NT2/D1 (cell line): ENCODE data around the gene CLDN5.
"Not testable (repeated sequence)": the region's sequence is repeated elsewhere in the genome, so short reads cannot be mapped to it uniquely, and the experiment has no call there.

Experiments used
- DNase-seq: peaks from one replicate; pipeline ENCODE4 v3.0.0-alpha.2; 2011; ENCODE audit warnings: low read depth, low spot score
- H3K27me3 ChIP-seq: 2 replicates; pipeline ENCODE4 v1.6.0; 2011; ENCODE audit warnings: mild to moderate bottlenecking; ENCODE audit not compliant: insufficient read length, insufficient read depth
- H3K36me3 ChIP-seq: 2 replicates; pipeline ENCODE4 v1.6.1; 2011; ENCODE audit warnings: mild to moderate bottlenecking, low read length, mixed read lengths; ENCODE audit not compliant: insufficient read depth, insufficient read length
- H3K4me1 ChIP-seq: 2 replicates; pipeline ENCODE4 v1.5.1; 2011; ENCODE audit not compliant: insufficient read depth, insufficient read length
- H3K4me3 ChIP-seq: 2 replicates; pipeline ENCODE4 v1.5.1; 2011; ENCODE audit warnings: low read depth; ENCODE audit not compliant: insufficient read length
- H3K9ac ChIP-seq: 2 replicates; pipeline ENCODE4 v1.6.0; 2011; ENCODE audit warnings: low read depth; ENCODE audit not compliant: insufficient read length
- H3K9me3 ChIP-seq: 2 replicates; pipeline ENCODE4 v1.5.1; 2011; ENCODE audit warnings: mild to moderate bottlenecking, low read length; ENCODE audit not compliant: insufficient read depth
- SUZ12 ChIP-seq: IDR thresholded peaks from 2 replicates; pipeline ENCODE4 v1.6.1; 2011; ENCODE audit not compliant: insufficient read length, insufficient read depth; ENCODE audit errors: extremely low read depth
- YY1 ChIP-seq: IDR thresholded peaks from 2 replicates; pipeline ENCODE4 v1.6.1; 2011; ENCODE audit not compliant: insufficient read length, insufficient read depth
- ZNF274 ChIP-seq: IDR thresholded peaks from 2 replicates; pipeline ENCODE4 v1.6.1; 2011; ENCODE audit warnings: mild to moderate bottlenecking, low read depth, low read length

The CLDN5 gene

DNA sequence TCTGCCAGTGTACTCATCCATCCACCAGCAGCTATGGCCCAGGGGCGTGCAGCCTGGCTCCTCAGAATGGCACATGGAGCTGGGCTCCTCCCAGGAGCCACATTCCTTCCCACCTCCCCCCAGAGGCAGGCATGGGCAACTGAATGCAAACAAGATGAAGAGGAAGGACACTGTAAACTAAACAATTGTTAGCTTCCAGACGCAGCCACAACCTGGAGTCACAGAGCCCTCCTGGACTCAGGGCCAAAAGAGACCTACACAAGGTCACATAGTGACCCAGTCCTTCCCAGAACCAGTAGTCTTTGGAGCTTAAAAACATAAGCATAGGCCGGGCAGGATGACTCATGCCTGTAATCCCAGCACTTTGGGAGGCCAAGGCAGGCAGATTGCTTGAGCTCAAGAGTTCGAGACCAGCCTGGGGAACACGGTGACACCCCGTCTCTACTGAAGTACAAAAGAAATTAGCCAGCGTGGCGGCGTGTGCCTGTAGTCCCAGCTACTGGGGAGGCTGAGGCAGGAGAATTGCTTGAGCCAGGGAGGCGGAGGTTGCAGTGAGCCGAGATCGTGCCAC is 30.7 kb upstream of the CLDN5 start:
- TF ChIP-seq YY1 (no peak), SUZ12 (no peak), ZNF274 (no peak)
- peak; percentile 54 for DNase-seq
- H3K27me3 ChIP-seq, result no peaks in the 10 kb centered on the region
- no peaks in the 10 kb centered on the region for H3K4me1 ChIP-seq
- H3K9ac ChIP-seq, result no peak overlapping the region
- no peak overlapping the region for H3K4me3 ChIP-seq
- no peaks in the 10 kb centered on the region for H3K36me3 ChIP-seq
- H3K9me3 ChIP-seq, result peaks cover 8% of the 10 kb centered on the region; the same call in 1 of the 2 replicates

DNA sequence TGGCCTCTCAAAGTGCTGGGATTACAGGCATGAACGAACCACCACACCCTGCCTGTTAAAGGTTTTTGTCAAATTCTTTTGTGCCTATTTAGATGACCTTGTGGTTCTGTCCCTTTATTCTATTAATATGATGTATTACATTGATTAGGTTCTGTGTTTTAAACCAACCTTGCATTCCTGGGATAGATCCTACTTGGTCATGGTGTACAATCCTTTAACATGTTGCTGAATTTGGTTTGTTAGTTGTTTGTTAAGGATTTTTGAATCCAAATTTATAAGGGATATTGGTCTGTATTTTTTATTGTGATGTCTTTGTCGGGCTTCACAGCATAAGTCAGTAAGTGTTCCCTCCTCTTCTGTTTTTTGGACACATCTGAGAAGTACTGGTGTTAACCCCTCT is 29.0 kb upstream of the CLDN5 start:
- DNase-seq, result no peak
- peaks cover 8% of the 10 kb centered on the region; the same call in 1 of the 2 replicates for H3K9me3 ChIP-seq
- TF ChIP-seq YY1 (no peak), SUZ12 (no peak), ZNF274 (no peak)
- H3K36me3 ChIP-seq, result no peaks in the 10 kb centered on the region
- H3K4me1 ChIP-seq, result no peaks in the 10 kb centered on the region
- H3K4me3 ChIP-seq, result no peak overlapping the region
- no peak overlapping the region for H3K9ac ChIP-seq
- H3K27me3 ChIP-seq, result no peaks in the 10 kb centered on the region

DNA sequence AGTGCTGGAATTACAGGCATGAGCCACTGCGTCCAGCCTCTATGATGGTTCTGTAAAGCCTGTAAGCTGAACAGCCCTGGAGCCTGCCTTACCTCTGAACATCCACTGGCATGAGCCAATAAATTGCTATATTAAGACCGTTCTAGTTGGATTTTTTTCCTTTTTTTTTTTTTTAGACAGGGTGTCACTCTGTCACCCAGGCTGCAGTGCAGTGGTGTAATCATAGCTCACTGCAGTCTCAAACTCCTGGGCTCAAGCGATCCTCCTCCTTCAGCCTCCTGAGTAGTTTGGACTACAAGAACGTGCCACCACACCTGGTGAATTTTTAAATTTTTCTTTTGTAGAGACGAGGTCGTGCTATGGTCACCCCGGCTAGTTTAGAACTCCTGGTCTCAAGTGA is 26.2 kb upstream of the CLDN5 start:
- Histone ChIP-seq H3K9ac (no peak overlapping the region), H3K4me1 (peaks cover 3% of the 10 kb centered on the region), H3K9me3 (peaks cover 8% of the 10 kb centered on the region; the same call in 1 of the 2 replicates), H3K4me3 (no peak overlapping the region), H3K27me3 (no peaks in the 10 kb centered on the region), H3K36me3 (no peaks in the 10 kb centered on the region)
- TF ChIP-seq SUZ12 (no peak), ZNF274 (no peak), YY1 (no peak)
- no peak for DNase-seq

DNA sequence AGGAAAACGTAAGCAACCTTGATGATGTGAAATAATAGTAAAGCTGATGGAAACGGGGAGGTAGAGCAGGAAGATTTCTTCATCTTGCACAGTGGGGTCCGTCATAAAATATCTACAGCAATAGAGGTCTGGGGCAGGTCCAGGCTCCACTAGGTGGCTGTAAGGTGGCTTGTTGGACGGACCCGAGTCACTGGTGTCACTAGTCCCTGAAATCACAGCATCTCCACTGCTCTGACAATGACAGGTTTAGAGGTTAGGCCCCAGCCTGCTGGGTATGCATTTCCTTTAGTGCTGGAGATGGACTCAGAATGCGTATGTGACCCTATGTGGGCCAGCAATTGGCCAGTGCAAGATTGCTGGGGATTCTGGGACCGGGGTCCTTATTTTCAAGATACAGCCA is 25.2 kb upstream of the CLDN5 start:
- no peaks in the 10 kb centered on the region for H3K36me3 ChIP-seq
- H3K4me3 ChIP-seq, result no peak overlapping the region
- no peaks in the 10 kb centered on the region for H3K27me3 ChIP-seq
- peaks cover 3% of the 10 kb centered on the region for H3K4me1 ChIP-seq
- TF ChIP-seq SUZ12 (no peak), YY1 (no peak), ZNF274 (no peak)
- no peak overlapping the region for H3K9ac ChIP-seq
- peaks cover 8% of the 10 kb centered on the region; the same call in 1 of the 2 replicates for H3K9me3 ChIP-seq
- DNase-seq, result no peak

DNA sequence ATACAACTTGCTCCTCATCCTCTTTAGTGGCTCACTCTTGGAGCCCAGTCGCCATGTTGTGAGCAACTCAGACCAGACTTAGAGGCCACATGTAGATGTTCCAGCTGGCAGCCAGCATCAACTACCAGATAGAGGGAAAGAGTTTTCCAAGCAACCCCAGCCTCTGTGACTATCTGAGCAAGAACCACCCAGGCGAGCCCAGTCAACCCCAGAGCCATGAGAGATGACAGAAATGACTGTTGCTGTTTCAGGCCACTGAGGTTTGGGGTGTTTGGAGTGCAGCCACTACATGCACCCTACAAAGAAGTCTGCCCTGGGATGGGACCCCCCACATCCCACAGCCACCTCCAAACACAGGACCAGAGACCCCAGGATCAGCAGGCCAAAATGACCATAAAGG is 24.8 kb upstream of the CLDN5 start:
- Histone ChIP-seq H3K9ac (no peak overlapping the region), H3K36me3 (no peaks in the 10 kb centered on the region), H3K9me3 (peaks cover 8% of the 10 kb centered on the region; the same call in 1 of the 2 replicates), H3K4me3 (no peak overlapping the region), H3K27me3 (no peaks in the 10 kb centered on the region), H3K4me1 (peaks cover 3% of the 10 kb centered on the region)
- DNase-seq, result no peak
- TF ChIP-seq SUZ12, result no peak
- no peak for TF ChIP-seq YY1
- TF ChIP-seq ZNF274, result no peak

DNA sequence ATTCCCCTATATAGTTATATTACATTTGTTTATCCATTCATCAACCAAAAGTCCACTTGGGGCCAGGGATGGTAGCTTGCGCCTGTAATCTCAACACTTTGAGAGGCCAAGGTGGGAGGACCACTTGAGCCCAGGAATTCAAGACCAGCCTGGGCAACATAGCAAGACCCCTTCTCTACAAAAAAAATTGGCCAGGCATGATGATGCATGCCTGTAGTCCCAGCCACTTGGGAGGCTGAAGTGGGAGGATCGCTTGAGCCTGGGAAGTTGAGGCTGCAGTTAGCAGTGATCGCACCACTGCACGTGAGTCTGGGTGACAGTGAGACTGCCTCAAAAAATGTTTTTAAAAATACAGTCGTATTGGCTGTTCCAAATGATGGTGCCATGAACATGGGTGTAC is 24.2 kb upstream of the CLDN5 start:
- not testable (repeated sequence) for H3K27me3 ChIP-seq, H3K4me1 ChIP-seq, H3K9ac ChIP-seq, H3K4me3 ChIP-seq, DNase-seq, H3K36me3 ChIP-seq, H3K9me3 ChIP-seq

DNA sequence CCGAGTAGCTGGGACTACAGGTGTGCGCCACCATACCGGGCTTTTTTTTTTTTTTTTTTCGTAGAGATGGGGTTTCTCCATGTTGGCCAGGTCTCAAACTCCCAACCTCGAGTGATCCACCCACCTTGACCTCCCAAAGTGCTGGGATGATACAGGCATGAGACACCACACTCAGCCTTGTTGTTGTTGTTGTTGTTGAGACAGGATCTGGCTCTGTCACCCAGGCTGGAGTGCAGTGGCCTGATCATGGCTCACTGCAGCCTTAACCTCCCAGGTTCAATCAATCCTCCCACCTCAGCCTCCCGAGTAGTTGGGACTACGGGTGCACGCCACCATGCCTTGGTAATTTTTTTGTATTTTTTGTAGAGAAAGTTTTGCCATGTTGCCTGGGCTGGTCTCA is 23.4 kb upstream of the CLDN5 start:
- H3K9ac ChIP-seq, result no peak overlapping the region
- no peaks in the 10 kb centered on the region for H3K27me3 ChIP-seq
- no peak for DNase-seq
- TF ChIP-seq YY1 (no peak), SUZ12 (no peak), ZNF274 (no peak)
- no peaks in the 10 kb centered on the region for H3K9me3 ChIP-seq
- no peak overlapping the region for H3K4me3 ChIP-seq
- peaks cover 3% of the 10 kb centered on the region for H3K4me1 ChIP-seq
- no peaks in the 10 kb centered on the region for H3K36me3 ChIP-seq
